Measurements from ENCODE around the gene CXCL9.

GRCh38 chr4:75980576-75980975 lies 26.7 kb downstream of the CXCL9 start:
- TF ChIP-seq CTCF (IDR thresholded peaks at IDR 0.05), result no peak
- no peak for TF ChIP-seq POLR2A (IDR thresholded peaks at IDR 0.05)

All from heart left ventricle (tissue), 13 donors.